Endothelial cell (in vitro differentiated cells): Measurements from ENCODE around the gene RPTOR. TPM values are rescaled to one million over a fixed set of nuclear protein-coding genes. Genes with fewer than 3 reads are reported as not detected.

Experiments used
- DNase-seq: peaks from one replicate; pipeline ENCODE4 v3.0.0; 2021; ENCODE audit warnings: low spot score
- H3K27ac Mint-ChIP-seq: one replicate; pipeline ENCODE4 v1.8.0; 2021; ENCODE audit warnings: mixed read lengths, inconsistent platforms; ENCODE audit not compliant: unreplicated experiment
- H3K27me3 Mint-ChIP-seq: one replicate; pipeline ENCODE4 v1.8.0; 2021; ENCODE audit warnings: mild to moderate bottlenecking, moderate library complexity, mixed read lengths, inconsistent platforms; ENCODE audit not compliant: unreplicated experiment
- H3K36me3 Mint-ChIP-seq: one replicate; pipeline ENCODE4 v1.8.0; 2021; ENCODE audit warnings: mild to moderate bottlenecking, low read depth, mixed read lengths, inconsistent platforms; ENCODE audit not compliant: unreplicated experiment
- H3K4me1 Mint-ChIP-seq: one replicate; pipeline ENCODE4 v1.8.0; 2021; ENCODE audit warnings: mild to moderate bottlenecking, mixed read lengths, inconsistent platforms; ENCODE audit not compliant: unreplicated experiment
- H3K4me3 Mint-ChIP-seq: one replicate; pipeline ENCODE4 v1.8.0; 2021; ENCODE audit warnings: mild to moderate bottlenecking, mixed read lengths, inconsistent platforms; ENCODE audit not compliant: unreplicated experiment
- H3K9me3 Mint-ChIP-seq: one replicate; pipeline ENCODE4 v1.8.0; 2021; ENCODE audit warnings: mixed read lengths, inconsistent platforms; ENCODE audit not compliant: unreplicated experiment
- CTCF ChIP-seq: fragments of 200-600 bp; sonication (generic); IDR thresholded peaks from one replicate; pipeline ENCODE4 v1.5.0; 2021; ENCODE audit warnings: antibody characterized with exemption; ENCODE audit not compliant: unreplicated experiment
- total RNA-seq: library from RNA; stranded (reverse); fragmentation: NEBNext Ultra II Directional; extraction: Animal tissue kit (Norgen Biotek cat#: 25700); gene quantifications from one replicate; pipeline ENCODE4 v1.2.1, GENCODE V29; 2021; ENCODE audit not compliant: unreplicated experiment

The RPTOR gene
- total RNA-seq, 1 donor from 2014 or later = 36.7 TPM

GRCh38 chr17:80908211-80908610 lies 363.6 kb downstream of the RPTOR start:
- H3K36me3 Mint-ChIP-seq = peaks cover 22% of the 10 kb centered on the region
- no peak for TF ChIP-seq CTCF
- peaks cover 9% of the 10 kb centered on the region for H3K4me1 Mint-ChIP-seq
- no peak overlapping the region for H3K4me3 Mint-ChIP-seq
- H3K27ac Mint-ChIP-seq = no peak overlapping the region
- H3K27me3 Mint-ChIP-seq = peaks cover 16% of the 10 kb centered on the region
- DNase-seq = no peak
- H3K9me3 Mint-ChIP-seq = no peaks in the 10 kb centered on the region

GRCh38 chr17:80908776-80909175 lies 364.1 kb downstream of the RPTOR start:
- peaks cover 18% of the 10 kb centered on the region for H3K27me3 Mint-ChIP-seq
- peaks cover 28% of the 10 kb centered on the region for H3K36me3 Mint-ChIP-seq
- no peak overlapping the region for H3K27ac Mint-ChIP-seq
- no peaks in the 10 kb centered on the region for H3K9me3 Mint-ChIP-seq
- peaks cover 9% of the 10 kb centered on the region for H3K4me1 Mint-ChIP-seq
- no peak overlapping the region for H3K4me3 Mint-ChIP-seq
- DNase-seq = no peak
- TF ChIP-seq CTCF = no peak

GRCh38 chr17:80909635-80910034 lies 365.0 kb downstream of the RPTOR start:
- TF ChIP-seq CTCF = no peak
- H3K36me3 Mint-ChIP-seq = peaks cover 30% of the 10 kb centered on the region
- H3K27ac Mint-ChIP-seq = no peak overlapping the region
- H3K9me3 Mint-ChIP-seq = no peaks in the 10 kb centered on the region
- H3K27me3 Mint-ChIP-seq = peaks cover 18% of the 10 kb centered on the region
- H3K4me1 Mint-ChIP-seq = peaks cover 7% of the 10 kb centered on the region
- DNase-seq = no peak
- no peak overlapping the region for H3K4me3 Mint-ChIP-seq

- Mint-ChIP-seq H3K27ac (no peak overlapping the region), H3K9me3 (no peaks in the 10 kb centered on the region), H3K36me3 (peaks cover 30% of the 10 kb centered on the region), H3K27me3 (peaks cover 18% of the 10 kb centered on the region), H3K4me3 (no peak overlapping the region), H3K4me1 (peaks cover 7% of the 10 kb centered on the region)
- no peak for DNase-seq
- no peak for TF ChIP-seq CTCF
Observed at GRCh38 chr17:80910043-80910442, 365.4 kb downstream of the RPTOR start.

GRCh38 chr17:80912476-80912875 lies 367.8 kb downstream of the RPTOR start:
- no peak for TF ChIP-seq CTCF
- Mint-ChIP-seq H3K27me3 (peaks cover 16% of the 10 kb centered on the region), H3K4me3 (no peak overlapping the region), H3K9me3 (no peaks in the 10 kb centered on the region), H3K36me3 (peaks cover 36% of the 10 kb centered on the region), H3K4me1 (peaks cover 5% of the 10 kb centered on the region), H3K27ac (no peak overlapping the region)
- DNase-seq = no peak
